Stimulated activated CD4-positive, alpha-beta T cell treated with anti-CD3 and anti-CD28 coated beads, Interleukin-1b, Interleukin-23, amount 100 ng/mL, for 1 hour (primary cell): ENCODE measurements around the gene LRRC9.

Experiments used
- DNase-seq, 2 donors: peaks; one replicate each; pipeline ENCODE4 v3.0.0-alpha.2; 2020; ENCODE audit warnings: low read depth in 2 of 2

LRRC9 gene

GRCh38 chr14:60111732-60112131, 191.8 kb downstream of the LRRC9 start:
- DNase-seq = no peak
